Colonic mucosa (tissue), 4 donors: ENCODE data around the gene DNAH7. TPM values are rescaled to one million over a fixed set of nuclear protein-coding genes. Genes with fewer than 3 reads are reported as not detected.

Experiments used
- DNase-seq: peaks from one replicate; pipeline ENCODE4 v3.0.0-alpha.2; 2020
- H3K27ac ChIP-seq: fragments of 200-600 bp; one replicate; pipeline ENCODE4 v1.8.0; 2021
- H3K27me3 ChIP-seq: fragments of 200-600 bp; one replicate; pipeline ENCODE4 v1.8.0; 2021
- H3K36me3 ChIP-seq: fragments of 200-600 bp; one replicate; pipeline ENCODE4 v1.8.0; 2021
- H3K4me1 ChIP-seq: fragments of 200-600 bp; one replicate; pipeline ENCODE4 v1.8.0; 2021; ENCODE audit warnings: mild to moderate bottlenecking
- H3K4me3 ChIP-seq: fragments of 200-600 bp; one replicate; pipeline ENCODE4 v1.8.0; 2021
- H3K9ac ChIP-seq, 2 donors: one replicate each; pipeline ENCODE4 v1.7.0; 2013; ENCODE audit warnings: control low read depth in 2 of 2, low read depth in 2 of 2, low read length in 2 of 2
- H3K9me3 ChIP-seq: fragments of 200-600 bp; one replicate; pipeline ENCODE4 v1.8.0; 2021
- intact Hi-C: fragments of 100-400 bp; cut with DNase I; formaldehyde crosslinking; loops from one replicate; pipeline ENCODE4 v1.14.1; 2022
- total RNA-seq, 2 donors: library from RNA; stranded (reverse); fragmentation: NEBNext Ultra II Directional in 1 of 2; extraction: Animal tissue kit (Norgen Biotek cat#: 25700) in 1 of 2; gene quantifications; one replicate each; pipeline ENCODE4 v1.2.1, GENCODE V29; 2021
- TF ChIP-seq, protein P1 (sequence below): fragments of 200-600 bp; IDR thresholded peaks from one replicate; pipeline ENCODE4 v1.8.0; 2022; ENCODE audit warnings: antibody characterized with exemption, mild to moderate bottlenecking
- donor health status: healthy.
- donor health status: DM: no; HTN: no; CAD: no.
- donor health status: DM: no; HTN: no; CAD: no.

DNAH7 gene
- total RNA-seq, 2 donors from 2014 or later: 0.91 to 2.0 TPM

- intact Hi-C loops: no loop called here
- no peaks in the 10 kb centered on the region for H3K9me3 ChIP-seq
These were observed 333.3 kb downstream of the DNAH7 start for GRCh38 chr2:195735347-195735746.

GRCh38 chr2:195734931-195735330 lies 333.7 kb downstream of the DNAH7 start:
- DNase-seq: no peak
- Histone ChIP-seq H3K36me3 (no peaks in the 10 kb centered on the region), H3K4me3 (no peak overlapping the region), H3K27ac (no peak overlapping the region), H3K9me3 (no peaks in the 10 kb centered on the region), H3K9ac (no peak overlapping the region), H3K27me3 (no peaks in the 10 kb centered on the region), H3K4me1 (no peaks in the 10 kb centered on the region)
- intact Hi-C loops: no loop called here
- TF ChIP-seq, protein P1, sequence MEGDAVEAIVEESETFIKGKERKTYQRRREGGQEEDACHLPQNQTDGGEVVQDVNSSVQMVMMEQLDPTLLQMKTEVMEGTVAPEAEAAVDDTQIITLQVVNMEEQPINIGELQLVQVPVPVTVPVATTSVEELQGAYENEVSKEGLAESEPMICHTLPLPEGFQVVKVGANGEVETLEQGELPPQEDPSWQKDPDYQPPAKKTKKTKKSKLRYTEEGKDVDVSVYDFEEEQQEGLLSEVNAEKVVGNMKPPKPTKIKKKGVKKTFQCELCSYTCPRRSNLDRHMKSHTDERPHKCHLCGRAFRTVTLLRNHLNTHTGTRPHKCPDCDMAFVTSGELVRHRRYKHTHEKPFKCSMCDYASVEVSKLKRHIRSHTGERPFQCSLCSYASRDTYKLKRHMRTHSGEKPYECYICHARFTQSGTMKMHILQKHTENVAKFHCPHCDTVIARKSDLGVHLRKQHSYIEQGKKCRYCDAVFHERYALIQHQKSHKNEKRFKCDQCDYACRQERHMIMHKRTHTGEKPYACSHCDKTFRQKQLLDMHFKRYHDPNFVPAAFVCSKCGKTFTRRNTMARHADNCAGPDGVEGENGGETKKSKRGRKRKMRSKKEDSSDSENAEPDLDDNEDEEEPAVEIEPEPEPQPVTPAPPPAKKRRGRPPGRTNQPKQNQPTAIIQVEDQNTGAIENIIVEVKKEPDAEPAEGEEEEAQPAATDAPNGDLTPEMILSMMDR: no peak

More at GRCh38 chr2:195735347-195735746, 333.3 kb downstream of the DNAH7 start:
- H3K27me3 ChIP-seq: no peaks in the 10 kb centered on the region
- H3K27ac ChIP-seq: no peak overlapping the region
- TF ChIP-seq, protein P1: no peak
- no peak overlapping the region for H3K4me3 ChIP-seq
- no peaks in the 10 kb centered on the region for H3K36me3 ChIP-seq
- DNase-seq: no peak
- H3K9ac ChIP-seq: no peak overlapping the region
- H3K4me1 ChIP-seq: no peaks in the 10 kb centered on the region

DNA sequence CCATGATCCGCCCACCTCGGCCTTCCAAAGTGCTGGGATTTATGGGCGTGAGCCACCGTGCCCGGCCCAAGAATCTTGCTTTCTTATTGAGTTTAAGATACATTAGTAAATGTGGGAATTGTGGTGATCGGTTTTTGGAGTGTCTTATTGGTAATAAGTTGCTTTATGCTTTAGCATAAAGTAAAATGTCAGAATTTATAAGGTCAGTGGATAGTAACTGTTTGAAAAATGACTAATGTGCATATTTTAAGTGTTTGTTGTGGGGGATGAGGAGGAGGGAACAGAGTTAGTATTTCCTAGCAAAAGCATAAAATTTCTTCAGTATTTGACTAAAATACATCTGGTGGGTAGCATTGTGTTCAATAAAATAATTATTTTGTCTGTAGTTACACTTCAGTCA lies 334.2 kb downstream of the DNAH7 start:
- intact Hi-C loops: no loop called here
- Histone ChIP-seq H3K9me3 (no peaks in the 10 kb centered on the region), H3K27me3 (no peaks in the 10 kb centered on the region), H3K9ac (no peak overlapping the region), H3K36me3 (no peaks in the 10 kb centered on the region), H3K4me3 (no peak overlapping the region), H3K4me1 (no peaks in the 10 kb centered on the region), H3K27ac (no peak overlapping the region)
- no peak for DNase-seq
- TF ChIP-seq, protein P1: no peak

GRCh38 chr2:195733831-195734230 lies 334.8 kb downstream of the DNAH7 start:
- Histone ChIP-seq H3K9ac (no peak overlapping the region), H3K4me1 (no peaks in the 10 kb centered on the region), H3K9me3 (no peaks in the 10 kb centered on the region), H3K27ac (no peak overlapping the region), H3K27me3 (no peaks in the 10 kb centered on the region), H3K4me3 (no peak overlapping the region), H3K36me3 (no peaks in the 10 kb centered on the region)
- intact Hi-C loops: no loop called here
- TF ChIP-seq, protein P1: no peak
- no peak for DNase-seq

DNA sequence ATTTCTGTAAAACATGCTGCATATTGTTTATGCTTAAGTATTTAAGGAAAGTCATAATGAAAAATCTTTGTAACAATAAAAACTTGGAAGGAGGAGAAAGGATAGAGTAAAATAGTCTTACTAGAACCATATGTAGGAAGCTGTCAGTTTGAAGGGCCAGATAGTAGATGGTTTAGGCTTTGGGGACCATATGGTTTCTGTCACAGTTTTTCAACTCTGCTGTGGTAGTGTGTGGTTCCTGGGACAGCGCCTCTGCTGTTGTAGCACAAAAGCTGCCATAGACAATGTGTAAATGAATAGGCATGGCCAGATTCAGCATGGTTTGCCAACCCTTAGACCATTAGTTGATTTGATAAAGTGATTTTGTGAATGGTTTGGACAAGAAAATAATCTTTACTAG lies 336.1 kb downstream of the DNAH7 start:
- Histone ChIP-seq H3K9me3 (no peaks in the 10 kb centered on the region), H3K4me1 (no peaks in the 10 kb centered on the region), H3K9ac (no peak overlapping the region), H3K36me3 (no peaks in the 10 kb centered on the region), H3K27me3 (no peaks in the 10 kb centered on the region), H3K27ac (no peak overlapping the region), H3K4me3 (no peak overlapping the region)
- TF ChIP-seq, protein P1: no peak
- intact Hi-C loops: no loop called here
- DNase-seq: no peak

DNA sequence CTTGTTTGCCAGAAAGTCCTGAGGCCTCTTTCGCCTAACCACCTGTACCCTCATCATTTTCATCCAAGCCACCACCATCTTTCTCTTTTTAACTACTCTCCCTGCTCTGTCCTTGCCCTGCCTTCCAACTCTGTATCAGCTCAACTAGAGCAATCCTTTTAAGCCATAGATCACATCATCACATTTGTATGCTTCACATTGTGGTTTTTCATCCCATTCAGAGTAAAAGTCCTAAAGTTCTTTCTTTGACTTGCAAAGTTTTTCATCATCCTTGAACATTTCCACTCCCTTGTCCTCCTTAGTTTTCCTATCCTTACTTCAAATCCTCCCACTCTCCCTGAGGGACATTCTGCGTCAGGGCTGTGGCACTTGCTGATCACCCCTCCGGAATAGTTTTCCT lies 337.7 kb downstream of the DNAH7 start:
- TF ChIP-seq, protein P1: no peak
- intact Hi-C loops: no loop called here

More for the DNA sequence above, 337.7 kb downstream of the DNAH7 start:
- no peak for DNase-seq
- H3K4me1 ChIP-seq: no peaks in the 10 kb centered on the region
- H3K27me3 ChIP-seq: no peaks in the 10 kb centered on the region
- no peak overlapping the region for H3K4me3 ChIP-seq
- no peaks in the 10 kb centered on the region for H3K36me3 ChIP-seq
- H3K9me3 ChIP-seq: no peaks in the 10 kb centered on the region
- no peak overlapping the region for H3K9ac ChIP-seq
- no peak overlapping the region for H3K27ac ChIP-seq
